Cortex of kidney (tissue), 1 donor: Measurements from ENCODE around the gene TNFRSF6B.

Source experiments
- DNase-seq: peaks from one replicate; lab custom pipeline; 2025; lab: John Stamatoyannopoulos, UW

Gene TNFRSF6B

GRCh38 chr20:63697868-63698545, 1.6 kb downstream of the TNFRSF6B start:
- no peak for DNase-seq

GRCh38 chr20:63698739-63699465, 2.5 kb downstream of the TNFRSF6B start:
- no peak for DNase-seq

- DNase-seq: no peak
These were observed 3.2 kb downstream of the TNFRSF6B start for GRCh38 chr20:63699466-63700198.

- no peak for DNase-seq
These were observed 4.0 kb downstream of the TNFRSF6B start for GRCh38 chr20:63700199-63701050.

GRCh38 chr20:63701051-63701328, 4.5 kb downstream of the TNFRSF6B start:
- no peak for DNase-seq

GRCh38 chr20:63701329-63702035, 5.0 kb downstream of the TNFRSF6B start:
- no peak for DNase-seq

GRCh38 chr20:63702036-63702665, 5.7 kb downstream of the TNFRSF6B start:
- DNase-seq: no peak

- no peak for DNase-seq
These were observed 6.5 kb downstream of the TNFRSF6B start for GRCh38 chr20:63702751-63703470.

- DNase-seq: no peak
These were observed 7.1 kb downstream of the TNFRSF6B start for GRCh38 chr20:63703471-63703975.

- DNase-seq: no peak
These were observed 7.7 kb downstream of the TNFRSF6B start for GRCh38 chr20:63703976-63704748.

GRCh38 chr20:63704749-63705117, 8.3 kb downstream of the TNFRSF6B start:
- no peak for DNase-seq

- no peak for DNase-seq
These were observed 9.0 kb downstream of the TNFRSF6B start for GRCh38 chr20:63705232-63706026.

- DNase-seq: no peak
These were observed 9.7 kb downstream of the TNFRSF6B start for GRCh38 chr20:63706027-63706695.

GRCh38 chr20:63706852-63707557, 10.6 kb downstream of the TNFRSF6B start:
- no peak for DNase-seq

GRCh38 chr20:63707558-63708300, 11.3 kb downstream of the TNFRSF6B start, which contains the start of the genes ARFRP1 and ZGPAT:
Gene ARFRP1 (minus strand): TSS chr20:63707976. CDS start chr20:63707091, 885 bp downstream.
Gene ZGPAT (plus strand): TSS chr20:63708039. CDS start chr20:63708581, 542 bp downstream.
- DNase-seq: no peak
